Measurements from ENCODE around the gene PRDM15. TPM values are rescaled to one million over a fixed set of nuclear protein-coding genes. Genes with fewer than 3 reads are reported as not detected.
A peak's percentile ranks its signal among the peaks of the same experiment; 100 is the strongest.

PRDM15 gene
- total RNA-seq, 1 experiment from 2014 or later: 9.8 TPM

DNA sequence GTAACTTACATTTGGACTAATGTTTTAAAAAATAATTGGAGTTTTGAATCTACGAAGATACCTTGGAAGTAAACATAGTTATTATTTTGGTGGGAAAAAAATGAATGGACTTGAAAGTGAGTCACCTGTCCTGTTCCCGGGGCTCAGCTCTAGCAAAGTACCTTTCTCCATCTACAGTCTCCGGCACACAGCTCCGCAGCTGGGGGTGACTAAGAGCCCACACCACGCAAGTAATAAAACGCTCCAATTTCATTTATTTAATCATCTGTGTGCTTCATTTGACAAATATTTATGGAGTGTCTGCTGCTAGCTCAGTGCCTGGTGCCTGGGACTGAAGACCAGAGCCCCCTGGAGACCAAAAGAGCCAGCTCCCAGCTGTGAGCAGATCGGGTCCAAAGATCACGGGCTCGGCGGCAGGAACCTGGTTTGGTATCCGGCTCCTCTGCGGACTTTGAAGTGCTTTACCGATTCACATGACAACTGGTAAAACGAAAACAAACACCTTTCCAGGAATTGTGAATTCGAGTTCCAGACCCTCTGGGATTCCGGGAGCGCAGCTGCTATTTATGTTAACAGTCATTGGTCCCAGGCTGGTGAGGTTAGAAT is 110.6 kb downstream of the PRDM15 start:
- H2AFZ ChIP-seq (ENCODE audit: low read depth, low read length, poor library complexity, severe bottlenecking): peak overlapping the region; percentile 80
- no peaks in the 10 kb centered on the region; a peak in 1 of 4 replicates for H3K36me3 ChIP-seq (ENCODE audit: control insufficient read depth in 1 of 2, insufficient read depth in 2 of 2, low read length in 2 of 2)
- TF ChIP-seq FOSL1 (IDR thresholded peaks at IDR 0.05; ENCODE audit: low read depth): peak; percentile 35; the same call in 1 of the 2 replicates
- no peak for TF ChIP-seq ZNF274 (IDR thresholded peaks at IDR 0.05; ENCODE audit: low read depth, low read length)
- TF ChIP-seq SIN3A (IDR thresholded peaks at IDR 0.05; ENCODE audit: low read depth): no peak
- TF ChIP-seq SRF (IDR thresholded peaks at IDR 0.05; ENCODE audit: low read depth): no peak
- TF ChIP-seq ZBTB33 (IDR thresholded peaks at IDR 0.05; ENCODE audit: extremely low read depth, insufficient replicate concordance, low read length): no peak
- peak in 2 of 3 experiments; percentile 39 to 55; a peak in 4 of 6 replicates for TF ChIP-seq CTCF (IDR thresholded peaks at IDR 0.05 in 2 of 3, conservative IDR thresholded peaks at IDR 0.05 in 1 of 3; ENCODE audit: borderline replicate concordance in 1 of 3, insufficient read depth in 1 of 3, low read depth in 2 of 3, low read length in 2 of 3)
- no peak for TF ChIP-seq ELF1 (IDR thresholded peaks at IDR 0.05; ENCODE audit: borderline replicate concordance, low read depth)
- TF ChIP-seq, protein P1, sequence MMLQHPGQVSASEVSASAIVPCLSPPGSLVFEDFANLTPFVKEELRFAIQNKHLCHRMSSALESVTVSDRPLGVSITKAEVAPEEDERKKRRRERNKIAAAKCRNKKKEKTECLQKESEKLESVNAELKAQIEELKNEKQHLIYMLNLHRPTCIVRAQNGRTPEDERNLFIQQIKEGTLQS (IDR thresholded peaks at IDR 0.05): no peak
- TF ChIP-seq TCF7L2 (IDR thresholded peaks at IDR 0.05; ENCODE audit: borderline replicate concordance, extremely low read depth, insufficient read depth, insufficient read length): peak; percentile 32
- no peak for TF ChIP-seq CBX3 (IDR thresholded peaks at IDR 0.05; ENCODE audit: low read depth)
- TF ChIP-seq RAD21 (IDR thresholded peaks at IDR 0.05; ENCODE audit: low read depth): peak; percentile 52
- TF ChIP-seq CEBPB (IDR thresholded peaks at IDR 0.05; ENCODE audit: low read depth): no peak
- peak; percentile 17; the same call in 1 of the 2 replicates for TF ChIP-seq SP1 (IDR thresholded peaks at IDR 0.05; ENCODE audit: low read depth)
- H3K4me2 ChIP-seq (ENCODE audit: low read length): peak overlapping the region; percentile 94
- H3K9me3 ChIP-seq (ENCODE audit: control insufficient read depth in 1 of 2, insufficient read depth in 1 of 2, low read depth in 1 of 2, low read length in 2 of 2): no peaks in the 10 kb centered on the region
- H3K4me3 ChIP-seq (replicated peaks in 1 of 2; ENCODE audit: low read depth in 1 of 2, low read length in 2 of 2): peak overlapping the region; percentile 74 to 81
- peak overlapping the region; percentile 31 for H3K9ac ChIP-seq (ENCODE audit: low read length)
- ChIA-PET RAD21 (ENCODE audit: low non-redundant PET in 1 of 2, low total read pairs in 2 of 2, uncharacterized antibody in 2 of 2, unreplicated experiment in 2 of 2) (interaction anchor here (1.5 to 2.5 kb wide), 2 partner anchors 156 kb away, joined by 3 to 13 read pairs; no protein-coding TSS in a partner anchor), POLR2A (interaction anchor here (0.9 to 1.5 kb wide), 4 partner anchors 9 to 156 kb away, joined by 4 to 5 read pairs (median 4); no protein-coding TSS in a partner anchor), CTCF (interaction anchor here (0.6 to 3.9 kb wide), 8 partner anchors 9 to 357 kb away, joined by 3 to 28 read pairs (median 3); no protein-coding TSS in a partner anchor)
- BruUV-seq (replicated peaks): no TSS peak
- no peaks in the 10 kb centered on the region for H4K20me1 ChIP-seq (ENCODE audit: insufficient read depth)
- ATAC-seq: peak; percentile 51
- peaks cover 33 to 39% of the 10 kb centered on the region in 2 experiments for H3K4me1 ChIP-seq (ENCODE audit: control insufficient read depth in 1 of 2, insufficient read depth in 2 of 2, low read length in 2 of 2)
- H3K27me3 ChIP-seq (ENCODE audit: insufficient read depth, low read length): peaks cover 37% of the 10 kb centered on the region
- no peak overlapping the region for H3K27ac ChIP-seq (ENCODE audit: low read depth, low read length)
- no peaks in the 10 kb centered on the region for H3K9me2 ChIP-seq (ENCODE audit: insufficient read depth)
- peaks cover 30% of the 10 kb centered on the region for H3K79me2 ChIP-seq (ENCODE audit: insufficient read depth, low read length)
- DNase-seq (ENCODE audit: low read depth, low spot score): peak; percentile 32
- intact Hi-C loops (cut with micrococcal nuclease): loop anchor here (5.0 kb wide), 1 partner anchor 91 kb away; no protein-coding TSS in a partner anchor
